ENCODE measurements around the gene GARRE1.

Gene GARRE1

GRCh38 chr19:34269081-34269480 lies 14.7 kb downstream of the GARRE1 start:
- ATAC-seq = no peak
- TF ChIP-seq SNAI2 (CRISPR knock-in tag; IDR thresholded peaks at IDR 0.05) (no peak), BACH2 (CRISPR knock-in tag; IDR thresholded peaks at IDR 0.05; ENCODE audit: borderline replicate concordance) (no peak), TOX (CRISPR knock-in tag; IDR thresholded peaks at IDR 0.05; ENCODE audit: borderline replicate concordance) (no peak)

DNA sequence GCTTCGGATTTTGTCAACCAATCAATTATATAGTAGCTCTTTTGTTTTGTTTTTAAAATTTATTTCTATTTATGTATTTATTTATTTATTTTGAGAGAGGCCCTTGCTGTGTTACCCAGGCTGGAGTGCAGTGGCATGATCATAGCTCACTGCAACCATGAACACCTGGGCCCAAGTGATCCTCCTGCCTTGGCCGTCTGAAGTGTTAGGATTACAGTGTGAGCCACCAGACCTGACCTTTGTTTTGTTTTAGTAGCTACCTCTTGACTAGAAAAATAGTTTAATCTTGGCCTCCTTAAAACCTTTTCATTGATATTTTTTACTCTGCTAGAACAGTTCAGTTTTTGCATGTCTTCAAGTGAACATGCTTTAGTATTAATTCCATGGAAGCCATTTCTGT lies 15.1 kb downstream of the GARRE1 start:
- ATAC-seq = no peak
- TF ChIP-seq RARB (CRISPR knock-in tag; IDR thresholded peaks at IDR 0.05) = no peak
- TF ChIP-seq ESRRG (CRISPR knock-in tag; IDR thresholded peaks at IDR 0.05) = no peak
- no peak for TF ChIP-seq BACH2 (CRISPR knock-in tag; IDR thresholded peaks at IDR 0.05; ENCODE audit: borderline replicate concordance)
- no peak for TF ChIP-seq CSDC2 (CRISPR knock-in tag; IDR thresholded peaks at IDR 0.05)
- no peak for TF ChIP-seq TCF4 (CRISPR knock-in tag; IDR thresholded peaks at IDR 0.05; ENCODE audit: borderline replicate concordance)
- TF ChIP-seq ISL1 (CRISPR knock-in tag; IDR thresholded peaks at IDR 0.05) = no peak
- TF ChIP-seq OSR1 (CRISPR knock-in tag; IDR thresholded peaks at IDR 0.05) = no peak
- TF ChIP-seq ZNF70 (CRISPR knock-in tag; IDR thresholded peaks at IDR 0.05) = no peak
- TF ChIP-seq TOX (CRISPR knock-in tag; IDR thresholded peaks at IDR 0.05; ENCODE audit: borderline replicate concordance) = no peak
- no peak for TF ChIP-seq TSHZ2 (CRISPR knock-in tag; IDR thresholded peaks at IDR 0.05)
- TF ChIP-seq, protein P1, sequence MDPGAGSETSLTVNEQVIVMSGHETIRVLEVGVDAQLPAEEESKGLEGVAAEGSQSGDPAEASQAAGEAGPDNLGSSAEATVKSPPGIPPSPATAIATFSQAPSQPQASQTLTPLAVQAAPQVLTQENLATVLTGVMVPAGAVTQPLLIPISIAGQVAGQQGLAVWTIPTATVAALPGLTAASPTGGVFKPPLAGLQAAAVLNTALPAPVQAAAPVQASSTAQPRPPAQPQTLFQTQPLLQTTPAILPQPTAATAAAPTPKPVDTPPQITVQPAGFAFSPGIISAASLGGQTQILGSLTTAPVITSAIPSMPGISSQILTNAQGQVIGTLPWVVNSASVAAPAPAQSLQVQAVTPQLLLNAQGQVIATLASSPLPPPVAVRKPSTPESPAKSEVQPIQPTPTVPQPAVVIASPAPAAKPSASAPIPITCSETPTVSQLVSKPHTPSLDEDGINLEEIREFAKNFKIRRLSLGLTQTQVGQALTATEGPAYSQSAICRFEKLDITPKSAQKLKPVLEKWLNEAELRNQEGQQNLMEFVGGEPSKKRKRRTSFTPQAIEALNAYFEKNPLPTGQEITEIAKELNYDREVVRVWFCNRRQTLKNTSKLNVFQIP (CRISPR knock-in tag; IDR thresholded peaks at IDR 0.05; ENCODE audit: borderline replicate concordance, low read depth) = no peak
- no peak for TF ChIP-seq PPARA (CRISPR knock-in tag; IDR thresholded peaks at IDR 0.05; ENCODE audit: borderline replicate concordance)

DNA sequence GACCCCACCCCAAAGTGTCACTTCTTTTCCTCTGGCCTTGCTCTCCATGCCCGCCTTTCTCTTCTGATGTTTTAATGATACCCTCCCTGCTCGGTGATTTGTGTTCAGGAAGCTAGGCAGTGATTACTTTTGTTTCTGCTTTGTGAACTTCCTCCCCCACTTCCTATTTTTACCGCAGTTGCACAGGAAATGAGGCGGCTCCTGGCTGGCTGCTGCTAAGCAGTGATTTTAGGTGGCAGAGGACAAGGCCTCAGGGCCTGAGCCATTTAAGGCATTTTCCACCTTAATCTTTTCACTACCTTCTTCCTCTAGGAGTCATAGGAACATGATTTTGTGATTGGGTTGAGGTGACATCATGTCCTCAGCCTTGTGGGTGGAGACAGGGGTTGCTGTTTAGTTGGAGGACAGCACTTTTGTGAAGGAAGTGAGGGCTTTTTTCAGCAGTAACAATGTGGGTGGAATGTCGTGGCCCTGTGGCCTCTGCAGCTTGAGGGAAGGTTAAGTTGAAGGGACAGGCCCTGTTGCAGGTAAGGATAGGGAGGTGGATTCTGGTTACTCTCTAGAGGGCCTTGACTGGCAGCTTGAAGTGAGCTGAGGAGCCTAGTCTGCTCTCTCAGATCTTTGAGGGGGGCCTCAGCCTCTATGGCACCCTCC lies 15.7 kb downstream of the GARRE1 start:
- TF ChIP-seq, protein P1 (CRISPR knock-in tag; IDR thresholded peaks at IDR 0.05; ENCODE audit: borderline replicate concordance, low read depth) = no peak
- TF ChIP-seq ZNF70 (CRISPR knock-in tag; IDR thresholded peaks at IDR 0.05) = no peak
- no peak for TF ChIP-seq ZC3H10 (CRISPR knock-in tag; IDR thresholded peaks at IDR 0.05)
- TF ChIP-seq ZFP3 (CRISPR knock-in tag; IDR thresholded peaks at IDR 0.05) = no peak
- no peak for TF ChIP-seq CSRNP3 (CRISPR knock-in tag; IDR thresholded peaks at IDR 0.05)
- TF ChIP-seq RARB (CRISPR knock-in tag; IDR thresholded peaks at IDR 0.05) = no peak
- no peak for TF ChIP-seq OSR1 (CRISPR knock-in tag; IDR thresholded peaks at IDR 0.05)
- TF ChIP-seq BACH2 (CRISPR knock-in tag; IDR thresholded peaks at IDR 0.05; ENCODE audit: borderline replicate concordance) = no peak
- TF ChIP-seq, protein P2, sequence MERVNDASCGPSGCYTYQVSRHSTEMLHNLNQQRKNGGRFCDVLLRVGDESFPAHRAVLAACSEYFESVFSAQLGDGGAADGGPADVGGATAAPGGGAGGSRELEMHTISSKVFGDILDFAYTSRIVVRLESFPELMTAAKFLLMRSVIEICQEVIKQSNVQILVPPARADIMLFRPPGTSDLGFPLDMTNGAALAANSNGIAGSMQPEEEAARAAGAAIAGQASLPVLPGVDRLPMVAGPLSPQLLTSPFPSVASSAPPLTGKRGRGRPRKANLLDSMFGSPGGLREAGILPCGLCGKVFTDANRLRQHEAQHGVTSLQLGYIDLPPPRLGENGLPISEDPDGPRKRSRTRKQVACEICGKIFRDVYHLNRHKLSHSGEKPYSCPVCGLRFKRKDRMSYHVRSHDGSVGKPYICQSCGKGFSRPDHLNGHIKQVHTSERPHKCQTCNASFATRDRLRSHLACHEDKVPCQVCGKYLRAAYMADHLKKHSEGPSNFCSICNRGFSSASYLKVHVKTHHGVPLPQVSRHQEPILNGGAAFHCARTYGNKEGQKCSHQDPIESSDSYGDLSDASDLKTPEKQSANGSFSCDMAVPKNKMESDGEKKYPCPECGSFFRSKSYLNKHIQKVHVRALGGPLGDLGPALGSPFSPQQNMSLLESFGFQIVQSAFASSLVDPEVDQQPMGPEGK (CRISPR knock-in tag; IDR thresholded peaks at IDR 0.05; ENCODE audit: borderline replicate concordance) = no peak
- TF ChIP-seq PPARA (CRISPR knock-in tag; IDR thresholded peaks at IDR 0.05; ENCODE audit: borderline replicate concordance) = no peak
- no peak for TF ChIP-seq GLIS3 (CRISPR knock-in tag; IDR thresholded peaks at IDR 0.05)
- peak; percentile 47 for ATAC-seq

All from SK-N-SH treated with all-trans-retinoic acid at 6 μM for 48 hours (cell line).